Hepatic stellate cell (primary cell): ENCODE data around the gene NPHP1.
A peak's percentile ranks its signal among the peaks of the same experiment; 100 is the strongest.
"Not testable (repeated sequence)": the region's sequence is repeated elsewhere in the genome, so short reads cannot be mapped to it uniquely, and the experiment has no call there.

ENCODE experiments used
- DNase-seq: peaks from one replicate; pipeline ENCODE4 v3.0.0; 2011; ENCODE audit warnings: low spot score

NPHP1 gene

DNA sequence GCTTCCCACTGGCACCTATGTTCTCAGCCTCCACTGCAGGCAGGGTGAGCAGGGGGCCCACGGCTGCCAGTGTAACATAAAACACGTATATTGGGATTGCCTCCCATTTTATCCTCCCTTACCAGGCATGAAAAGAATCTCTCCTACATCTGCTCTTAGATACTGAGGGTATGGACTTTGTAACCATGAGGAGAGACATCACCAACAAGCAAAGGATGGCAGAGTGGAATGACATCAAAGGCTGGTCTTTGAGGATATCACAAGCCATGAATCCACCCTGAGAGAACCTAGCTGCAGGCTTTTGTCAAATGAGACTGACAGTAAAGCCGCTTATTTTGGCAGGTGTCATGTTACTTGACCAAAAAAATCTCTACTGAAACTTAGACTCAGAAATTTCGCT lies 7.4 kb downstream of the NPHP1 start:
- no peak for DNase-seq

DNA sequence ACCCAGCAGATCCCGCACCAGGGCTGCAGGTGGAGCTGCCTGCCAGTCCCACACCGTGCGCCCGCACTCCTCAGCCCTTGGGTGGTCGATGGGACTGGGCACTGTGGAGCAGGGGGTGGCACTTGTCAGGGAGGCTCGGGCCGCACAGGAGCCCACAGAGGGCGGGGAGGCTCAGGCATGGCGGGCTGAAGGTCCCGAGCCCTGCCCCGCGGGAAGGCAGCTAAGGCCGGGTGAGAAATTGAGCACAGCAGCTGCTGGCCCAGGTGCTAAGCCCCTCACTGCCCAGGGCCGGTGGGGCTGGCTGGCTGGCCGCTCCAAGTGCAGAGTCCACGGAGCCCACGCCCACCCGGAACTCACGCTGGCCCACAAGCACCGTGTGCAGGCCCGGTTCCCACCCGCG lies 14.6 kb downstream of the NPHP1 start:
- not testable (repeated sequence) for DNase-seq

DNA sequence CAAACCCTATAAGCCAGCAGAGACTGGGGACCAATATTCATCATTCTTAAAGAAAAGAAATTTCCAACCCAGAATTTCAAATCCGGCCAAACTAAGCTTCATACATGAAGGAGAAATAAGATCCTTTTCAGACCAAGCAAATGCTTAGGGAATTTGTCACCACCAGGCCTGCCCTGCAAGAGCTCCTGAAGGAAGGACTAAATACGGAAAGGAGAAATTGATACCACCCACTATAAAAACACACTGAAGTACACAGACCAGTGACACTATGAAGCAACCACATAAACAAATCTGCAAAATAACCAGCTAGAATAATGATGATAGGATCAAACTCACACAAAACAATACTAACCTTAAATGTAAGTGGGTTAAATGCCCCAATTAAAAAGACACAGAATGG lies 22.4 kb downstream of the NPHP1 start:
- no peak for DNase-seq

DNA sequence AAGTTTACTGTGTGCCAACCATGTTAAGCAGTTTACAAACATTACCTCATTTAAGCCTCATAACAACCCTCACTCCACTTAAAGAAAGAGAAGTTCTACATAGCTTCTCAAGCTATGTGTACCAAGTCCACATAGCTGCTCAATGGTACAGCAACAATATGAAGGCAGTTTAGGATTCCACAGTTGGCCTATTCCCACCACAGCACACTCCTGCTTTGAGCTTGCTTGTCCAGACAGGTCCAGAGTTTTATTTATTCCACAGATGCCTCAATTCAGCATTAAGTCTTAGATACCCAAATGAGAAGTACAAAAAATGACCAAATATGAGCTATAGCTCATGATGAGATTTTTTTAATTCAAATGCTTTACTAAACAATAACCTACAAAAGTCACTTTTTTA lies 24.8 kb downstream of the NPHP1 start:
- DNase-seq: no peak

DNA sequence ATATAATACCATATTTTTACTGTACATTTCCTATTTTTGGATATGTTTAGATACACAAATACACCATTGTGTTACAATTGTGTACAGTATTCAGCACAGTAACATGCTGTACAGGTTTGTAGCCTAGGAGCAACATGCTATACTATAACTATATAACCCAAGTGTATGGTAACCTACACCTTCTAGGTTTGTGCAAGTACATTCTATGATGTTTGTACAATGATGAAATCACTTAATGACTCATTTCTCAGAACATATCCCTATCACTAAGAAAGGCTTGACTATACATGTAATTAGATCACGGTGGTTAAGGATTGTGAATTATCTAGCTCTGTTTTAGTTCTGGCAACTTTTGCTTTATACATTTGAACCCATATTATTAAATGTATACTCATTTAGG lies 31.3 kb downstream of the NPHP1 start:
- DNase-seq: no peak

DNA sequence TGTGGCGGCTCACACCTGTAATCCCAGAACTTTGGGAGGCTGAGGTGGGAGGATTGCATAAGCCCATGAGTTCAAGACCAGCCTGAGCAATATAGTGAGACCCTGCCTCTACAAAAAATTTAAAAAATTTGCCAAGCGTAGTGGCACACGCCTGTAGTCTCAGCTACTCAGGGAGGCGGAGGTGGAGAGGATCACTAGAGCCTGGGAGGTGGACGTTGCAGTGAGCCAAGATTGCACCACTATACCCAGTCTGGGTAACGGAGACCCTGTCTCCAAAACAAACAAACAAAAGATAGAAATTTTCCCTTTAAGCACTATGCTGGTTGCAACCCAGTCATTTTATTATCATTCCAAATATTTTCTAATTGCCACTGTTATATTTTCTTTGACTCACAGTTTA lies 32.3 kb downstream of the NPHP1 start:
- no peak for DNase-seq

DNA sequence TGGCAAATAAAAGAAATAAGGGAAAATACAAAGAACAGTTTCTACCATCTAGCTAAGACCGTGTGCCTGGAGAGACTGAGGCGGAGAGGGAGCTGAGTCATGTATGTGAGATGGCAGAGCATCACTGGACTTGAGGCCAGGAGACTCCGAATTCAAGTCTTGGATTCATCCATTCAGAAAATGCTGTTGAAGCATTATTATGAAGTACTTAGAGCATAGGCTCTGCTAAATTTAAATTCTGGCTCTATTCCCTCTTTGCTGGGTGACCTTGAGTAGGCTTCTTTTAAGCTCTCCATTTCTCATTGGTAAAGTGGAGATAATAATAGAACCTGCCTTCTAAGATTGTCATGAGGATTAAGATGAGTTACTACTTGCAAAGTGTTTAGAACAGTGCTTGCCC lies 34.7 kb downstream of the NPHP1 start:
- no peak for DNase-seq

DNA sequence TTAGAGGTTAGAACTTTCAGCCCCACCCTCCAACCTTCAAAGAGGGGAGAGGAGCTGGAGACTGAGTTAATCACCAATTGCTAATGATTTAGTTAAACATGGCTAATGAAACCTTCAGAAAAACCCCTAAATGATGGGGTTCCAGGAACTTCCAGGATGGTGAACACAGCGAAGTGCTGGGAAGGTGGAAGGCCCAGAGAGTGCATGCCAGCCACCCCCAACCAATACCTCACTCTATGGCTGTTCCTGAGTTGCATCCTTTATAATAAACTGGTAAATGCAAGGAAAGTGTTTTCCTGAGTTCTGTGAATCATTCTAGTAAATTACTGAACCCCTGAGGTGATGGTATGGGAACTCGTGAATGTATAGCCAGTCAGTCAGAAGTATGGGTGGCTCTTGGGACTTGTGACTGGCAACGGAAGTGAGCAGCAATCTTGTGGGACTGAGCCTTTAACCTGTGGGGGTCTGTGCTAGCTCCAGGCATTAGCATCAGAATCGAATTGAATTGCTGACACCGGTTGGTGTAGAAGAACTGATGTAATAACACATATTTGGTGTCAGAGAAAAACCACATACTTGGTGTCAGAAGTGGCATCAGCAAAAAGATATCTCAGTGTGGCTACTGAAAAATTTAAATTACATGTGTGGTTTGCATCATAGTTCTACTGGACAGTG lies 37.4 kb downstream of the NPHP1 start:
- DNase-seq: no peak

DNA sequence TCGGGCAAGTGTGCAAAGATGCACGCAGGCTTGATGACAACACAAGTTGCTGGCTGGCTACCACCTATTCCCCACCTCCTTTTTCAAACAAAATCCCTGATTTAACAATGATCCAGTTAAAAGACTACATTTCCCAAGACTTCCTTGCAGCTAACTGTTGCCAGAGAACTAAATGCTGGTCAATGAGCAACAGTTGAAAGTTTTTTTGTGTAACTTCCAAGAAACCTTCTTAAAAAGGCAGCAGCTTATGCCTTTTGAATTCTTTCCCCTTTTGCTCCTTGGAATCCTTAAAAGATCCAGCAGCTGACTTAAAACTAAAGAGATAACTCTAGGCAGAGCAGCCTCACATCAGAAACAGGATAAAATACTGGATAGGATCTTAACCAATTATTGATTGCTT lies 38.5 kb downstream of the NPHP1 start:
- DNase-seq: no peak

DNA sequence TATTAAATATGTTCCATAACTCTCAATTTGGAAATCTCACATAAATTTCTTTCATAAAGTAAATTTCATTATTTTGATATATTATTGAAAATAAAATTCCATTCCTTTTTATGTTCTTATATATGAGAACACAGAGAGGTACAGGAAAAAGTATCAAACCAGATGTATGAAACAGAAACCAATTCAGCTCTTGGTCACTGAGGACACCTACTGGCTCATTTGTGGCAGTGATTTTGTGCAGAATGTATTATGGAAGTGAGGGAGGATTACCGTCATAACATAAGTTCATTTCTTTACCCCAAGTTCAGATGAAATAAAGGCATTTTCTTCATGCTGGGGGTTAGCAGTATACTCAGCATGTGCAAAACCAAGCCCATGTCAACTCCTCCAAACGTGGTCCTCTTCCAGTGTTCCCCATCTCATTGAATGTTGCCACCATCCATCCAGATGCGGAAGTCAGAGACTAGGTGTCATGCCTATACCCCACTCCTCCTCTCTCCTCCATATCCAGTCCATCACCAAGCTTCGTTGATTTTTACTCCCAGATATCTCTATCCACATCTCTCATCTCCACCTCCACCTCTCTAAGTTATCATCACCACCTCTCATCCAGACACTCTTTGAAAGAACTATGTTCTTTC lies 47.5 kb downstream of the NPHP1 start:
- peak; percentile 32 for DNase-seq

DNA sequence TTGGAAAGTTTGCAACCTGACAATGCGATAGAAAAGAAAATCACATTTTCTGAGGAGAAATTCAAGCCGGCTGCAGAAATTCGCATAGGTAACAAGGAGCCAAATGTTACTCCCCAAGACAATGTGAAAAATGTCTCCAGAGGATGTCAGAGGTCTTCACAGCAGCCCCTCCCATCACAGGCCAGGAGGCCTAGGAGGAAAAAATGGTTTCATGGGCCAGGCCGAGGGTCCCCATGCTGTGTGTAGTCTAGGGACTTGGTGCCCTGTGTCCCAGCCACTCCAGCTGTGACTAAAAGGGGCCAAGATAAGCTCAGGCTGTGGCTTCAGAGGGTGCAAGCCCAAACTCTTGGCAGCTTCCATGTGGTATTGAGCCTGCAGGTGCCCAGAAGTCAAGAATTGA lies 50.0 kb downstream of the NPHP1 start:
- DNase-seq: not testable (repeated sequence)

DNA sequence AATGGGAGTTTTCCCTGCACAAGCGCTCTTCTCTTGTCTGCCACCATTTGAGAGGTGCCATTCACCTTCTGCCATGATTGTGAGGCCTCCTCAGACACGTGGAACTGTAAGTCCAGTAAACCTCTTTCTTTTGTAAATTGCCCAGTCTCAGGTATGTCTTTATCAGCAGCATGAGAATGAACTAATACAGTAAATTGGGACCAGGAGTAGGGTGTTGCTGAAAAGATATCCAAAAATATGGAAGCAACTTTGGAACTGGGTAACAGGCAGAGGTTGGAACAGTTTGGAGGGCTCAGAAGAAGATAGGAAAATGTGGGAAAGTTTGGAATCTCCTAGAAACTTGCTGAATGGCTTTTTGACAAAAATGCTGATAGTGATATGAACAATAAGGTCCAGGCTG lies 50.6 kb downstream of the NPHP1 start:
- not testable (repeated sequence) for DNase-seq

DNA sequence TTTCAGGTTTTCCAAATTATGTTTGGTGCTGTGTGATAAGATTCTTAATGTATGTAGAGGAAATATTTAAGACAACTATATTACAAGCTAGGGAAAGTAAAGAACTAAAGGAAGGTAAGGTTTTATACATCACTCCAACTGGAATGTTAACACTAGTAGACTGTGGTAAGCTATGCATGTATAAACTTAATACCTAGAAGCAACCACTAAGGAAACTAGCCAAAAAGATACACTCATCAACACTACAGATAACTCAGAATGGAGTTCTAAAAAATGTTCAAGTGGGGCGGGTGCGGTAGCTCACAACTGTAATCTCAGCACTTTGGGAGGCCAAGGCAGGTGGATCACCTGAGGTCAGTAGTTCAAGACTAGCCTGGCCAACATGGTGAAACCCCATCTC lies 51.4 kb downstream of the NPHP1 start:
- no peak for DNase-seq

DNA sequence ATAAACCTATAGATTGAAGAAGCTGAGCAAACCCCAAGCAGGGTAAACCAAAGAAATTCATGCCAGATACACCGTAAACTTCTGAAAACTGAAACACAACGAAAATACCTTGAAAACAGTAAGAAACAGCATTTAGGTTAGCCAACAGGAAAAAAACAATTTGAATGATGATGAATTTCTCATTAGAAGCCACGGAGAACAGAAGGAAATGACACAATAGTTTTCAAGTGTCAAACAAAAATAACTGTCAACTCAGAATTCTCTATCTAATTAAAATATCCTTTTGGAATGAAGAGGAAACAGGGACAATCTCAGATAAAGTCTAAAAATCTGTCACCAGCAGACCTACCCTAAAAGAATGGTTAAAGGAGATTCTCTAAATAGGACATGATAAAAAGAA lies 51.9 kb downstream of the NPHP1 start:
- no peak for DNase-seq

DNA sequence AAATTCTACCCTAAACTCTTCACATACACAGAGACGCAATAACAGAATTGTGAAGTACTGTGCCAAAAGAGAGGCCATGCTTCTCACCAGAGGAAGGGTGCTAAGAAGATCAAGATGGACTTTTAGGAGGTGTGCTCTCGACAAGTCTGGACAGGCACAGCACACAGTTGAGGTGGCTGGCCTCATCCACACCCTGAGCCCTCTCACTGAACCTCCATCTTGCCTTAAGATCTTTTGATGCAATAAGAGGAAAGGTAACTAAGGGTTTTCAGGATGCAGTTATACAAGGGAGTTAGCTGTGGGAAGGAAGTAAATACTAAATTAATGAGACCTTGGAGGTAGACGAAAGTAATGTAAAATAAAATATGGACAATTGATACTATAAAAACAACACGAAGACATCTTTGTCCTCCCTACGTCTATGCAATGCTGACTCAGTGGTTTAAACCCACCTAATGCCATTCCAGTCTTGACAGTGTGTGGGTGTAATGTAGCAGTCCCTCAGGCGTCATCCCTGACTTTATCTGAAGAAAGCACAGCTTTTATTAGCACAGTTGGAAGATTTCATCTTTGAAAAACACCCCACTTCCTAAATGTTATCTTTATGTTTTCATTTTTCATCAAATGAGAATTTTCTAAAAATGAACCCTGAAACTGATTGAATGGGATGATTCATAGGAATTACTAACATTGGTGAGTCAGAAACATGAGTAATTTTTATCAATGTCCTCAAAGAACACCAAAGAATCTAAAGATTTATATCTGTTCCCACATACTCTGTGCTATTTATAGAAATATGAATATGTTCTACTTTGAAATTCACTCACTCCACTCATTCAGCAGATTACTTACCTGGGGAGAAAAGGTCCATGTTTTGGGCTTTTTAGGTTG lies 55.2 kb downstream of the NPHP1 start:
- DNase-seq: peak; percentile 63

DNA sequence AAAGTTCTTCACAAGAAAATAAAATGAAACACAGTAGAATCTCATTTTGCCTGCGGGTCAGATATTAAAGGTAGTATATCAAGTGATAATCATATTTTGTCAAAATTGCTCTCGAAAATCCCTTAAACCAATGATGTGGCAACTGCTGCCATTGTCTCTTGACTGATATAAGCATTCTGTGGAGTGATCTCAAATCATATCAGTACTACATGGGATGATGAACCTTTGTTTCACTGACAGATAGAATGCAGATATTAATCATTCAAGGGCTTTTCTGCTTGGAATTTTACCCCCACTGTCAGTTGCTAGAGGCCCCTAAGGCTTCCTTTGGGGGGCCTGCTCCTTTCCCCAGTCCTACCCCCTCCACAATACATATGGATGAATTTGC lies 57.9 kb downstream of the NPHP1 start:
- DNase-seq: no peak

DNA sequence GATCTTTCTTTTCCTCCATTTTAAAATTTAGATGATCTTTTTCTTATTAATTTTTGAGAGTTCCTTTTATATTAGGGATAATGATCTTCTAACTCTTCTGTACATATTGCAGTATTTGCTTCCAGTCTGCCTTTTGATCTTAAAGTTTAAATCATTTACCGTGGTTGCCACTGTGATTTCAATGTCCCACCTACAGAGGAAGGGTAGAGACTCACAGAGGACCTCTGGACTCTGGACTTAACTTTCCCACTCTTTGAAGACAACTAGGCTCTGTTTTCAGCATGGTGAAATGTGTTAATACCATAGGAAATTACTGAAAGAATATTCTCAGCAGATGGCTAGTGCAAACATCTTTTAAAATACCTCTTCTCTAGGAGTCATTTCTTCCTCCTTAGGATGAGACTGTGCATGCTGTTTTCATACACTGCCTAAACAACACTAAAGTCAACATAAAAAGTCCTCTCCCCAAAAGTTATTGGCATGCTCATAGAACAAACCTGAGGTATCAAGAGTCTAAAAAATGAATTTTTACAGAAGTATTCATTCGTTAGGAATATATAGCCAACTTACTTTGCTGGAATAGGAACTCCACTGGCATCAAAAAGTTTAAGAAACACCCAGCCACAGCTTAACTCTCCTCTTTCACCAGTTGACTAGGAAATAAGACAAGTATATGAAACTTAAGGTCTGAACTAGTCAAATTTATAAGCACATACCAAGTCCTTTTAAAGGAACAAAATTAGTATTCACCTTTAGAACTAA lies 58.4 kb downstream of the NPHP1 start:
- no peak for DNase-seq

DNA sequence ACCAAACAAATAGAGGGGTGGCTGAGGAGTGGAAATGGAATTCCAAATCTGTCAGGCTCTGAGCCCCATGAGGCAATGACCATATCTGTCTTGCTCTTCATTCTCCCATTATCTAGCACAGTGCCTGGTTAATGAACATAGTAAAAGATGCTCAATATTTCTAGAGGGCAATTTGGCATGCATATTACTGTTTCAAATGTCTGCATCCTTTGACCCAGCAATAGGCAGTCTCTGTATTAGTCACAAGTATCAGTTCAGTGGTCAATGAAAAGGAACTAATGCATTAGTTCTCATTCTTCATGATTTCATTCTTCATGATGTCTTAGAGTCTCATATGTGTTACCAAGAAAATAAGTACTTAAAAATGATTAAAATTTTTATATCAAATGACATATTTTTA lies 60.8 kb downstream of the NPHP1 start:
- no peak for DNase-seq

DNA sequence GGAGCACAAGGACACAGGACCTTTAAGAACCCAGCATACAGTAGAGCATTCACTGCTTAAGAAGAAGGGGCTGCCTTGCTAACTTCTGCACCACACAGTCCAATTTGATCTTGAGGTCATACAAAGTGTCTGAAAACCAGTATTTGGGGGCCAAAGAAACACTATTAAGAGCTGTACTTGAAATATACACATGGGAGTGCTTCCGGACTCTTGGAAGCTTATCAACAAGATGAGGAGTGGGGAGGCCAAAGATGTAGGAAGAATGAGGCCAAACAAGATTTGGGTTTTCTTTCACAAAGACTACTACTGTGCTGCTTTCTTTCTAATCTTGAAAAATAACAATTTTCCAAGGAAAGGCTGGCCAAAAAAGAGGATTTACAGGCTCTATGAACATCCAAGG lies 64.4 kb downstream of the NPHP1 start:
- no peak for DNase-seq

DNA sequence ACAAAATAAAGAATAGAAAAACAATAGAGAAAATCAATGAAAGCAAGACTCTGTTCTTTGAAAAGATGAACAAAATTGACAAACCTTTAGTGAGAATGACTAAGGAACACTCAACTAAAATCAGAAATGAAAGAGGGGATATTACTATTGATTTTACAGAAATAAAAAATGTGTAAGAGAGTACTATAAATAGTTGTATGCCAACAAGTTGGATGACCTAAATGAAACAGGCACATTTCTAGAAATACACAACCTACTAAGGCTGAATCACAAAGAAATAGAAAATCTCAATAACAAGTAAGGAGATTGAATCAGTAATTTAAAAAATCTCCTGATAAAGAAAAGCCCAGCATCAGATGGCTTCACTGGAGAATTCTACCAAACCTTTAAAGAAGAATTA lies 70.8 kb downstream of the NPHP1 start:
- no peak for DNase-seq

DNA sequence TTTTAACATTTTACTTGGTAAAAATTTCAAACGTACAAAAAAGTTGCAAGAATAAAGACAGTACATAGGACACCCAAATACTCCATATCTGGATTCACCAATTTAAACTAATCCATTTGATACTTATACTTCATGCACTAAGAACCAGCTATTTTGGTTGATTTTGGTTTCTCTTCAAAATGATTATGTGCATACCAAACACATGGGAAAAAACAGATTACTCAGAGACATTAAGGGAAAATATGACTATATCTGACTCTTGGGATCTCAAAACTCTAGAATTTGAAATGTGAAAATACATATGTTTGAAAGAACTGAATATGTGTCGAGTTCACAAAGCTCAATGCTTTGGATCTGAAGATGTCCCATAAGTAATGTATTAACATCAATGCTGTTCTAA lies 73.6 kb downstream of the NPHP1 start:
- DNase-seq: no peak

DNA sequence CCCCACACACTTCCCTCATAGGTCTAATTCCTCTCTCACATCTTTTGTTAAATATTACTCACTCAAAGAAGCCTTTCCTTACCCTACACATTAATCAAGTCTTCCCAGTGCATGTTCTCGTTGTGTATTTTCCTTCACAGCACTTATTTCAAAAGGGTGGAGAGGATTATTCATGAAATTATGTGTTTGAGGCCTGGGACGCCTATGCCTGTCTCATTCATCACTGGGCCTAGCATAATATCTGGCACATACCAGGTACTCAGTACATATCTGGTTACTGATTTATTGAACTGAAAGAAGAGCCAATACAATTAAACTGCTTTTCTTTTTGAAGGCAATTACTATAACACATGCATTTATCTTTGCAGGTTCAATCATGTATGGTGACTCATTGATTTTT lies 74.1 kb downstream of the NPHP1 start:
- DNase-seq: no peak

DNA sequence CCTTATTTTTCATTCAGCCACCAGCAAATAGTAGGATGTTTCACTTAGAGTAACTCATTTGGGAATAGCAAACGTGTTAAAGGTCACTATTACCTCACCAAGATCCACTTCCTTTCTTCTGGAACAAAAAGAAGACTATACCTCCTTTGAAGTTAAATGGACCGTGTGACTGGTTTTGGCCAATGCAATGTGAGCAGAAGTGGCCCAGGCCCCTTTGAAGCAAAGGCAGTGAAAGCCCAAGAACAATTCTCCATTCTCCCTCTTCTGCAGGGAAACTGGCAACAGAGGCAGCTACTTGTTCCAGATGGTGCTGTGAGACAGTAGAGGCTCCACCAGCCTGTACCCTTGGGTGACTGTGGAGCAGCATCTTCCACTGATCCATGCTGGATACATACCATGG lies 77.9 kb downstream of the NPHP1 start:
- DNase-seq: no peak
